HG03039 (cell line): ENCODE results near the gene SLC4A9.
"Not testable (repeated sequence)": the region's sequence is repeated elsewhere in the genome, so short reads cannot be mapped to it uniquely, and the experiment has no call there.

Source experiments
- ATAC-seq: cut with Tn5 transposase; IDR thresholded peaks from one replicate; pipeline ENCODE4 v1.9.1; 2021; ENCODE audit warnings: mild to moderate bottlenecking, moderate library complexity; ENCODE audit not compliant: unreplicated experiment

Gene SLC4A9

GRCh38 chr5:140399979-140400729, 40.2 kb downstream of the SLC4A9 start:
- ATAC-seq = no peak

GRCh38 chr5:140400730-140401361, 40.9 kb downstream of the SLC4A9 start:
- peak; percentile 60 for ATAC-seq

- peak; percentile 83 for ATAC-seq
These were observed 41.6 kb downstream of the SLC4A9 start, which contains the start of gene ANKHD1 for GRCh38 chr5:140401362-140402257. Gene ANKHD1, plus strand, starts transcription at chr5:140401833. Its CDS starts 135 bp downstream, at chr5:140401968.

GRCh38 chr5:140402258-140403074, 42.5 kb downstream of the SLC4A9 start:
- ATAC-seq = no peak

- ATAC-seq = no peak
These were observed 43.6 kb downstream of the SLC4A9 start for GRCh38 chr5:140403613-140404012.

- ATAC-seq = no peak
These were observed 48.8 kb downstream of the SLC4A9 start for GRCh38 chr5:140408750-140409241.

GRCh38 chr5:140413230-140413629, 53.2 kb downstream of the SLC4A9 start:
- ATAC-seq = no peak

- ATAC-seq = no peak
These were observed 57.2 kb downstream of the SLC4A9 start for GRCh38 chr5:140417235-140417634.

GRCh38 chr5:140418862-140419520, 59.0 kb downstream of the SLC4A9 start:
- no peak for ATAC-seq

GRCh38 chr5:140420226-140420570, 60.2 kb downstream of the SLC4A9 start:
- no peak for ATAC-seq

- no peak for ATAC-seq
These were observed 60.8 kb downstream of the SLC4A9 start for GRCh38 chr5:140420665-140421361.

- ATAC-seq = not testable (repeated sequence)
These were observed 61.4 kb downstream of the SLC4A9 start for GRCh38 chr5:140421375-140421774.

- ATAC-seq = no peak
These were observed 63.6 kb downstream of the SLC4A9 start for GRCh38 chr5:140423609-140424008.

GRCh38 chr5:140424135-140424534, 64.1 kb downstream of the SLC4A9 start:
- no peak for ATAC-seq
